ENCODE measurements around the gene ARHGEF33.
"Not testable (repeated sequence)": the region's sequence is repeated elsewhere in the genome, so short reads cannot be mapped to it uniquely, and the experiment has no call there.

ARHGEF33 gene

GRCh38 chr2:38909872-38910271 is 20.2 kb downstream of the ARHGEF33 start:
- DNase-seq (ENCODE audit: low read depth in 2 of 2), result no peak

GRCh38 chr2:38911191-38911590 is 21.5 kb downstream of the ARHGEF33 start:
- DNase-seq (ENCODE audit: low read depth in 2 of 2), result no peak

- DNase-seq (ENCODE audit: low read depth in 2 of 2), result no peak
Measured at GRCh38 chr2:38912619-38913018, 22.9 kb downstream of the ARHGEF33 start.

- DNase-seq (ENCODE audit: low read depth in 2 of 2), result no peak
Measured at GRCh38 chr2:38922389-38922788, 32.7 kb downstream of the ARHGEF33 start.

- DNase-seq (ENCODE audit: low read depth in 2 of 2), result no peak
Measured at GRCh38 chr2:38922902-38923301, 33.2 kb downstream of the ARHGEF33 start.

- DNase-seq (ENCODE audit: low read depth in 2 of 2), result no peak
Measured at GRCh38 chr2:38925982-38926381, 36.3 kb downstream of the ARHGEF33 start.

GRCh38 chr2:38930600-38930999 is 40.9 kb downstream of the ARHGEF33 start:
- DNase-seq (ENCODE audit: low read depth in 2 of 2), result no peak

- DNase-seq (ENCODE audit: low read depth in 2 of 2), result no peak
Measured at GRCh38 chr2:38932586-38932985, 42.9 kb downstream of the ARHGEF33 start.

- no peak for DNase-seq (ENCODE audit: low read depth in 2 of 2)
Measured at GRCh38 chr2:38933653-38934052, 44.0 kb downstream of the ARHGEF33 start.

GRCh38 chr2:38934742-38935141 is 45.1 kb downstream of the ARHGEF33 start:
- DNase-seq (ENCODE audit: low read depth in 2 of 2), result no peak

GRCh38 chr2:38935568-38936172 is 46.0 kb downstream of the ARHGEF33 start:
- no peak for DNase-seq (ENCODE audit: low read depth in 2 of 2)

GRCh38 chr2:38936516-38936915 is 46.8 kb downstream of the ARHGEF33 start:
- not testable (repeated sequence) for DNase-seq (ENCODE audit: low read depth in 2 of 2)

- no peak for DNase-seq (ENCODE audit: low read depth in 2 of 2)
Measured at GRCh38 chr2:38937548-38937947, 47.9 kb downstream of the ARHGEF33 start.

- no peak for DNase-seq (ENCODE audit: low read depth in 2 of 2)
Measured at GRCh38 chr2:38940746-38941145, 51.1 kb downstream of the ARHGEF33 start.

- no peak for DNase-seq (ENCODE audit: low read depth in 2 of 2)
Measured at GRCh38 chr2:38943784-38944183, 54.1 kb downstream of the ARHGEF33 start.

GRCh38 chr2:38945372-38945771 is 55.7 kb downstream of the ARHGEF33 start:
- no peak for DNase-seq (ENCODE audit: low read depth in 2 of 2)

GRCh38 chr2:38945911-38946310 is 56.2 kb downstream of the ARHGEF33 start:
- no peak for DNase-seq (ENCODE audit: low read depth in 2 of 2)

GRCh38 chr2:38947241-38948239 is 57.9 kb downstream of the ARHGEF33 start:
- peak; percentile 13 to 27 for DNase-seq (ENCODE audit: low read depth in 2 of 2)

- no peak for DNase-seq (ENCODE audit: low read depth in 2 of 2)
Measured at GRCh38 chr2:38948387-38948882, 58.8 kb downstream of the ARHGEF33 start.

- no peak for DNase-seq (ENCODE audit: low read depth in 2 of 2)
Measured at GRCh38 chr2:38948995-38949394, 59.3 kb downstream of the ARHGEF33 start.

GRCh38 chr2:38951766-38952165 is 62.1 kb downstream of the ARHGEF33 start:
- no peak for DNase-seq (ENCODE audit: low read depth in 2 of 2)

GRCh38 chr2:38957972-38958371 is 68.3 kb downstream of the ARHGEF33 start:
- DNase-seq (ENCODE audit: low read depth in 2 of 2), result no peak

GRCh38 chr2:38959466-38959865 is 69.8 kb downstream of the ARHGEF33 start:
- DNase-seq (ENCODE audit: low read depth in 2 of 2), result no peak

Data from stimulated activated CD4-positive, alpha-beta T cell treated with anti-CD3 and anti-CD28 coated beads, Interleukin-1b, Interleukin-23, amount 100 ng/mL, for 1 hour (primary cell).